OCI-LY7 (cell line): ENCODE data around the gene CAMSAP3.

Source experiments
- EZH2phosphoT487 ChIP-seq: fragments of 200-600 bp; sonication (generic); IDR thresholded peaks from 2 replicates; pipeline ENCODE4 v1.6.1; 2018; ENCODE audit warnings: low read depth, borderline replicate concordance, mild to moderate bottlenecking, mixed run types, antibody characterized with exemption, low read length, moderate library complexity, mixed read lengths
- TF ChIP-seq, protein P1 (sequence below): fragments of 200-600 bp; sonication (generic); conservative IDR thresholded peaks from 2 replicates; pipeline ENCODE4 v1.5.1; 2014; ENCODE audit warnings: mild to moderate bottlenecking, antibody characterized with exemption, low read length, moderate library complexity, mixed read lengths

DNA sequence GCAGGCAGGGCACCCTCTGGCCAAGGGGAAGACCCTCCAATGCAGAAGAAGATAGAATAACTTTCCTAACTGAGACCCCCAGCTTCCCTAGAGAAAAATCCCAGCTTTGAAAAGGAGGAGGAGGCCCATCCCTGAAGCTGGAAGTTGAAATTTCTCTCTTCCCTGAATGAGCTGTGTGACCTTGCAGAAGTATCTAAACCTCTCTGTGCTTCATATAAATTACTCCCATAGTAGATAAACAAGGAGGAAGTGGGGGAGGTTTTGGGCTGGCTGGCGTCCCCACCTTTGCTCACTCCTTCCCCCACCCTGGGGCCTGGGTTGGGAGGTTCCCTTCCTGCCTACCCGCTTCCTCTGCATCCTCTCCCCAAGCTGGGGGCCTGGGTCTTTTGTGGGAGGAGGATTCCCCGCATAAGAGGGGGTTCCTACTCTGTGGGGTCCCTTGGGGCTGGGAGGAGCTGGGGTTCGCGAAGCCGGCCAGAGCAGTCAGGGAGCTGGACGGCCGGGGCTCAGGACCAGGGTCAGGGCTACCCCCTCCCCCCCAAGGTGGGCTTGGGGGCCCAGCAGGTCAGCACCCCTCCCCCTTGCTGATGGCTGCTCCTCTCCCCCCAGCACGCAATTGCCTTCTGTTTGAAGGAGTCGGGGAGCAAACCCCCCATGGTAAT, 11.7 kb downstream of the CAMSAP3 start:
- TF ChIP-seq, protein P1, sequence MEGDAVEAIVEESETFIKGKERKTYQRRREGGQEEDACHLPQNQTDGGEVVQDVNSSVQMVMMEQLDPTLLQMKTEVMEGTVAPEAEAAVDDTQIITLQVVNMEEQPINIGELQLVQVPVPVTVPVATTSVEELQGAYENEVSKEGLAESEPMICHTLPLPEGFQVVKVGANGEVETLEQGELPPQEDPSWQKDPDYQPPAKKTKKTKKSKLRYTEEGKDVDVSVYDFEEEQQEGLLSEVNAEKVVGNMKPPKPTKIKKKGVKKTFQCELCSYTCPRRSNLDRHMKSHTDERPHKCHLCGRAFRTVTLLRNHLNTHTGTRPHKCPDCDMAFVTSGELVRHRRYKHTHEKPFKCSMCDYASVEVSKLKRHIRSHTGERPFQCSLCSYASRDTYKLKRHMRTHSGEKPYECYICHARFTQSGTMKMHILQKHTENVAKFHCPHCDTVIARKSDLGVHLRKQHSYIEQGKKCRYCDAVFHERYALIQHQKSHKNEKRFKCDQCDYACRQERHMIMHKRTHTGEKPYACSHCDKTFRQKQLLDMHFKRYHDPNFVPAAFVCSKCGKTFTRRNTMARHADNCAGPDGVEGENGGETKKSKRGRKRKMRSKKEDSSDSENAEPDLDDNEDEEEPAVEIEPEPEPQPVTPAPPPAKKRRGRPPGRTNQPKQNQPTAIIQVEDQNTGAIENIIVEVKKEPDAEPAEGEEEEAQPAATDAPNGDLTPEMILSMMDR = no peak
- TF ChIP-seq EZH2phosphoT487 = no peak
